ENCODE results near the gene DUSP1.
"Not testable (repeated sequence)": the region's sequence is repeated elsewhere in the genome, so short reads cannot be mapped to it uniquely, and the experiment has no call there.

The DUSP1 gene

GRCh38 chr5:172770675-172771438, at the start of gene DUSP1:
DUSP1 (minus strand) TSS chr5:172771195; CDS start chr5:172770952, 243 bp downstream.
- peak within 1 kb of the TSS; percentile 100 for H3K27ac ChIP-seq (ENCODE audit: low read length)
- H3K4me3 ChIP-seq (ENCODE audit: low read length in 2 of 2) = peak within 1 kb of the TSS; percentile 98 to 99
- H3K27me3 ChIP-seq (ENCODE audit: control insufficient read depth in 1 of 2, insufficient read depth in 2 of 2, low read length in 2 of 2) = no peaks in the 10 kb centered on the region
- H3K4me1 ChIP-seq (ENCODE audit: control insufficient read depth, insufficient read depth, low read length) = peaks cover 57% of the 10 kb centered on the region
- peak within 1 kb of the TSS; percentile 99 to 100 for H3K9ac ChIP-seq (ENCODE audit: low read length in 2 of 2)
- H3K36me3 ChIP-seq (ENCODE audit: control insufficient read depth in 2 of 2, insufficient read depth in 2 of 2, low read length in 2 of 2) = peaks cover 25 to 29% of the 10 kb centered on the region in 2 donors
- no peaks in the 10 kb centered on the region for H3K9me3 ChIP-seq (ENCODE audit: control insufficient read depth in 2 of 2, low read length in 2 of 2)

GRCh38 chr5:172820046-172820767, 49.2 kb upstream of the DUSP1 start:
- Histone ChIP-seq H3K27me3 (ENCODE audit: control insufficient read depth in 1 of 2, insufficient read depth in 2 of 2, low read length in 2 of 2) (no peaks in the 10 kb centered on the region), H3K27ac (ENCODE audit: low read length) (no peak overlapping the region), H3K36me3 (ENCODE audit: control insufficient read depth in 2 of 2, insufficient read depth in 2 of 2, low read length in 2 of 2) (no peaks in the 10 kb centered on the region), H3K9ac (ENCODE audit: low read length in 2 of 2) (no peak overlapping the region), H3K9me3 (ENCODE audit: control insufficient read depth in 2 of 2, low read length in 2 of 2) (no peaks in the 10 kb centered on the region), H3K4me1 (ENCODE audit: control insufficient read depth, insufficient read depth, low read length) (peaks cover 12% of the 10 kb centered on the region), H3K4me3 (ENCODE audit: low read length in 2 of 2) (peak overlapping the region in 1 of 2 donors; percentile 40)

- H3K27me3 ChIP-seq (ENCODE audit: control insufficient read depth in 1 of 2, insufficient read depth in 2 of 2, low read length in 2 of 2) = no peaks in the 10 kb centered on the region
Measured at GRCh38 chr5:172819569-172819968, 48.6 kb upstream of the DUSP1 start.

GRCh38 chr5:172818081-172818480, 47.1 kb upstream of the DUSP1 start:
- Histone ChIP-seq H3K4me1 (ENCODE audit: control insufficient read depth, insufficient read depth, low read length) (peaks cover 12% of the 10 kb centered on the region), H3K27me3 (ENCODE audit: control insufficient read depth in 1 of 2, insufficient read depth in 2 of 2, low read length in 2 of 2) (no peaks in the 10 kb centered on the region), H3K4me3 (ENCODE audit: low read length in 2 of 2) (no peak overlapping the region), H3K27ac (ENCODE audit: low read length) (no peak overlapping the region), H3K36me3 (ENCODE audit: control insufficient read depth in 2 of 2, insufficient read depth in 2 of 2, low read length in 2 of 2) (no peaks in the 10 kb centered on the region), H3K9me3 (ENCODE audit: control insufficient read depth in 2 of 2, low read length in 2 of 2) (no peaks in the 10 kb centered on the region), H3K9ac (ENCODE audit: low read length in 2 of 2) (no peak overlapping the region)

More at GRCh38 chr5:172819569-172819968, 48.6 kb upstream of the DUSP1 start:
- H3K9me3 ChIP-seq (ENCODE audit: control insufficient read depth in 2 of 2, low read length in 2 of 2) = no peaks in the 10 kb centered on the region
- H3K27ac ChIP-seq (ENCODE audit: low read length) = no peak overlapping the region
- H3K9ac ChIP-seq (ENCODE audit: low read length in 2 of 2) = no peak overlapping the region
- H3K4me1 ChIP-seq (ENCODE audit: control insufficient read depth, insufficient read depth, low read length) = peaks cover 12% of the 10 kb centered on the region
- H3K4me3 ChIP-seq (ENCODE audit: low read length in 2 of 2) = no peak overlapping the region
- no peaks in the 10 kb centered on the region for H3K36me3 ChIP-seq (ENCODE audit: control insufficient read depth in 2 of 2, insufficient read depth in 2 of 2, low read length in 2 of 2)

GRCh38 chr5:172817664-172818063, 46.7 kb upstream of the DUSP1 start:
- Histone ChIP-seq H3K36me3 (ENCODE audit: control insufficient read depth in 2 of 2, insufficient read depth in 2 of 2, low read length in 2 of 2) (no peaks in the 10 kb centered on the region), H3K4me3 (ENCODE audit: low read length in 2 of 2) (no peak overlapping the region), H3K9ac (ENCODE audit: low read length in 2 of 2) (no peak overlapping the region), H3K27me3 (ENCODE audit: control insufficient read depth in 1 of 2, insufficient read depth in 2 of 2, low read length in 2 of 2) (no peaks in the 10 kb centered on the region), H3K9me3 (ENCODE audit: control insufficient read depth in 2 of 2, low read length in 2 of 2) (no peaks in the 10 kb centered on the region), H3K27ac (ENCODE audit: low read length) (no peak overlapping the region), H3K4me1 (ENCODE audit: control insufficient read depth, insufficient read depth, low read length) (peaks cover 12% of the 10 kb centered on the region)

- Histone ChIP-seq H3K27me3 (ENCODE audit: control insufficient read depth in 1 of 2, insufficient read depth in 2 of 2, low read length in 2 of 2) (no peaks in the 10 kb centered on the region), H3K9ac (ENCODE audit: low read length in 2 of 2) (no peak overlapping the region), H3K36me3 (ENCODE audit: control insufficient read depth in 2 of 2, insufficient read depth in 2 of 2, low read length in 2 of 2) (no peaks in the 10 kb centered on the region), H3K4me3 (ENCODE audit: low read length in 2 of 2) (no peak overlapping the region), H3K9me3 (ENCODE audit: control insufficient read depth in 2 of 2, low read length in 2 of 2) (no peaks in the 10 kb centered on the region), H3K4me1 (ENCODE audit: control insufficient read depth, insufficient read depth, low read length) (peaks cover 12% of the 10 kb centered on the region), H3K27ac (ENCODE audit: low read length) (no peak overlapping the region)
Measured at GRCh38 chr5:172816925-172817562, 46.0 kb upstream of the DUSP1 start.

GRCh38 chr5:172815631-172816030, 44.6 kb upstream of the DUSP1 start:
- H3K4me3 ChIP-seq (ENCODE audit: low read length in 2 of 2) = no peak overlapping the region
- H3K9ac ChIP-seq (ENCODE audit: low read length in 2 of 2) = no peak overlapping the region
- no peak overlapping the region for H3K27ac ChIP-seq (ENCODE audit: low read length)
- peaks cover 12% of the 10 kb centered on the region for H3K4me1 ChIP-seq (ENCODE audit: control insufficient read depth, insufficient read depth, low read length)
- no peaks in the 10 kb centered on the region for H3K36me3 ChIP-seq (ENCODE audit: control insufficient read depth in 2 of 2, insufficient read depth in 2 of 2, low read length in 2 of 2)
- H3K9me3 ChIP-seq (ENCODE audit: control insufficient read depth in 2 of 2, low read length in 2 of 2) = no peaks in the 10 kb centered on the region
- H3K27me3 ChIP-seq (ENCODE audit: control insufficient read depth in 1 of 2, insufficient read depth in 2 of 2, low read length in 2 of 2) = no peaks in the 10 kb centered on the region

- H3K4me3 ChIP-seq (ENCODE audit: low read length in 2 of 2); H3K36me3 ChIP-seq (ENCODE audit: control insufficient read depth in 2 of 2, insufficient read depth in 2 of 2, low read length in 2 of 2); H3K27ac ChIP-seq (ENCODE audit: low read length); H3K9ac ChIP-seq (ENCODE audit: low read length in 2 of 2); H3K9me3 ChIP-seq (ENCODE audit: control insufficient read depth in 2 of 2, low read length in 2 of 2); H3K4me1 ChIP-seq (ENCODE audit: control insufficient read depth, insufficient read depth, low read length); H3K27me3 ChIP-seq (ENCODE audit: control insufficient read depth in 1 of 2, insufficient read depth in 2 of 2, low read length in 2 of 2): not testable (repeated sequence)
Measured at GRCh38 chr5:172810996-172811395, 40.0 kb upstream of the DUSP1 start.

GRCh38 chr5:172809774-172810173, 38.8 kb upstream of the DUSP1 start:
- Histone ChIP-seq H3K27me3 (ENCODE audit: control insufficient read depth in 1 of 2, insufficient read depth in 2 of 2, low read length in 2 of 2) (no peaks in the 10 kb centered on the region), H3K9ac (ENCODE audit: low read length in 2 of 2) (no peak overlapping the region), H3K4me1 (ENCODE audit: control insufficient read depth, insufficient read depth, low read length) (no peaks in the 10 kb centered on the region), H3K36me3 (ENCODE audit: control insufficient read depth in 2 of 2, insufficient read depth in 2 of 2, low read length in 2 of 2) (no peaks in the 10 kb centered on the region), H3K27ac (ENCODE audit: low read length) (no peak overlapping the region), H3K4me3 (ENCODE audit: low read length in 2 of 2) (no peak overlapping the region), H3K9me3 (ENCODE audit: control insufficient read depth in 2 of 2, low read length in 2 of 2) (peaks cover 0 to 4% of the 10 kb centered on the region in 2 donors)

GRCh38 chr5:172807766-172808311, 36.8 kb upstream of the DUSP1 start:
- Histone ChIP-seq H3K9me3 (ENCODE audit: control insufficient read depth in 2 of 2, low read length in 2 of 2) (peaks cover 0 to 4% of the 10 kb centered on the region in 2 donors), H3K36me3 (ENCODE audit: control insufficient read depth in 2 of 2, insufficient read depth in 2 of 2, low read length in 2 of 2) (no peaks in the 10 kb centered on the region), H3K4me1 (ENCODE audit: control insufficient read depth, insufficient read depth, low read length) (no peaks in the 10 kb centered on the region), H3K27me3 (ENCODE audit: control insufficient read depth in 1 of 2, insufficient read depth in 2 of 2, low read length in 2 of 2) (no peaks in the 10 kb centered on the region), H3K9ac (ENCODE audit: low read length in 2 of 2) (no peak overlapping the region), H3K4me3 (ENCODE audit: low read length in 2 of 2) (no peak overlapping the region), H3K27ac (ENCODE audit: low read length) (no peak overlapping the region)
